HEK293 (cell line): ENCODE data around the gene COX19.
"Not testable (repeated sequence)": the region's sequence is repeated elsewhere in the genome, so short reads cannot be mapped to it uniquely, and the experiment has no call there.

Experiments used
- CTCF ChIP-seq: fragments of 450-650 bp; formaldehyde crosslinking; IDR thresholded peaks from 2 replicates; pipeline ENCODE4 v1.5.1; 2016; ENCODE audit warnings: missing biosample characterization, missing genetic modification characterization
- GLI4 ChIP-seq: fragments of 450-650 bp; formaldehyde crosslinking; IDR thresholded peaks from 2 replicates; pipeline ENCODE4 v1.5.1; 2016; ENCODE audit warnings: missing biosample characterization, missing genetic modification characterization
- KLF7 ChIP-seq: fragments of 450-650 bp; formaldehyde crosslinking; IDR thresholded peaks from 2 replicates; pipeline ENCODE4 v1.5.1; 2016; ENCODE audit warnings: missing biosample characterization, missing genetic modification characterization, borderline replicate concordance
- TCF7L2 ChIP-seq: IDR thresholded peaks from 2 replicates; pipeline ENCODE4 v1.6.1; 2011; ENCODE audit warnings: low read depth, mild to moderate bottlenecking, inconsistent platforms, low read length, moderate library complexity, borderline replicate concordance
- ZNF302 ChIP-seq: fragments of 450-650 bp; formaldehyde crosslinking; IDR thresholded peaks from 2 replicates; pipeline ENCODE4 v1.5.1; 2016; ENCODE audit warnings: missing biosample characterization, missing genetic modification characterization, low read depth
- ZNF76 ChIP-seq: fragments of 450-650 bp; formaldehyde crosslinking; IDR thresholded peaks from 2 replicates; pipeline ENCODE4; 2016; ENCODE audit warnings: low read depth, missing biosample characterization, missing genetic modification characterization, borderline replicate concordance

- TF ChIP-seq CTCF; GLI4; TCF7L2; KLF7 (tag by site-specific recombination); ZNF76 (tag by site-specific recombination); ZNF302 (tag by site-specific recombination): not testable (repeated sequence)
These were observed 31.6 kb downstream of the COX19 start for GRCh38 chr7:943793-944192.
